ENCODE measurements around the gene MME. TPM values are rescaled to one million over a fixed set of nuclear protein-coding genes. Genes with fewer than 3 reads are reported as not detected.

Gene MME
- total and polyA plus RNA-seq, 4 donors: 4.1 to 20.7 (median 9.5) TPM

- H3K9ac ChIP-seq (ENCODE audit: low read depth in 1 of 2, low read length in 2 of 2): no peak overlapping the region
- H3K4me1 ChIP-seq (ENCODE audit: control insufficient read depth in 4 of 4, insufficient read depth in 4 of 4, low read length in 3 of 4): peaks cover 0 to 3% (median 0%) of the 10 kb centered on the region in 4 donors
- H3K27me3 ChIP-seq (ENCODE audit: control insufficient read depth in 4 of 4, insufficient read depth in 4 of 4, low read length in 3 of 4): no peaks in the 10 kb centered on the region
- no peak for DNase-seq (ENCODE audit: low spot score)
- H3K27ac ChIP-seq (ENCODE audit: low read depth in 1 of 2, low read length in 2 of 2): no peak overlapping the region
- WGBS: 91% methylated on average over 4 of the region's 4 CpGs
- peaks cover 0 to 2% (median 1%) of the 10 kb centered on the region in 4 donors for H3K36me3 ChIP-seq (ENCODE audit: control insufficient read depth in 4 of 4, insufficient read depth in 3 of 4, low read depth in 1 of 4, low read length in 3 of 4)
- TF ChIP-seq ZBTB33 (IDR thresholded peaks at IDR 0.05) (no peak), RXRA (IDR thresholded peaks at IDR 0.05) (no peak), HNF4G (IDR thresholded peaks at IDR 0.05) (no peak), FOXA1 (IDR thresholded peaks at IDR 0.05) (no peak), GABPA (IDR thresholded peaks at IDR 0.05 in 1 of 2, conservative IDR thresholded peaks at IDR 0.05 in 1 of 2) (no peak), ATF3 (IDR thresholded peaks at IDR 0.05) (no peak), EGR1 (IDR thresholded peaks at IDR 0.05; ENCODE audit: low read depth in 2 of 2) (no peak), JUND (IDR thresholded peaks at IDR 0.05) (no peak), FOXA2 (IDR thresholded peaks at IDR 0.05) (no peak), MAX (IDR thresholded peaks at IDR 0.05) (no peak)
- no peaks in the 10 kb centered on the region for H3K9me3 ChIP-seq (ENCODE audit: control insufficient read depth in 4 of 4, low read length in 3 of 4)
- H3K4me3 ChIP-seq (ENCODE audit: low read depth in 1 of 3, low read length in 3 of 3): no peak overlapping the region
These were observed 16.3 kb downstream of the MME start for GRCh38 chr3:155096303-155097008.

GRCh38 chr3:155097009-155097349 is 16.9 kb downstream of the MME start:
- H3K27me3 ChIP-seq (ENCODE audit: control insufficient read depth in 4 of 4, insufficient read depth in 4 of 4, low read length in 3 of 4): no peaks in the 10 kb centered on the region
- H3K4me3 ChIP-seq (ENCODE audit: low read depth in 1 of 3, low read length in 3 of 3): no peak overlapping the region
- H3K36me3 ChIP-seq (ENCODE audit: control insufficient read depth in 4 of 4, insufficient read depth in 3 of 4, low read depth in 1 of 4, low read length in 3 of 4): peaks cover 0 to 2% (median 1%) of the 10 kb centered on the region in 4 donors
- TF ChIP-seq ATF3 (IDR thresholded peaks at IDR 0.05): no peak
- TF ChIP-seq NR2F2 (IDR thresholded peaks at IDR 0.05): no peak
- TF ChIP-seq JUND (IDR thresholded peaks at IDR 0.05): no peak
- no peak for TF ChIP-seq GABPA (IDR thresholded peaks at IDR 0.05 in 1 of 2, conservative IDR thresholded peaks at IDR 0.05 in 1 of 2)
- TF ChIP-seq EGR1 (IDR thresholded peaks at IDR 0.05; ENCODE audit: low read depth in 2 of 2): no peak
- TF ChIP-seq MAX (IDR thresholded peaks at IDR 0.05): no peak
- TF ChIP-seq HNF4A (conservative IDR thresholded peaks at IDR 0.05): no peak
- WGBS: 93% methylated on average over 2 of the region's 2 CpGs
- DNase-seq (ENCODE audit: low spot score): no peak
- H3K27ac ChIP-seq (ENCODE audit: low read depth in 1 of 2, low read length in 2 of 2): no peak overlapping the region
- peaks cover 0 to 3% (median 0%) of the 10 kb centered on the region in 4 donors for H3K4me1 ChIP-seq (ENCODE audit: control insufficient read depth in 4 of 4, insufficient read depth in 4 of 4, low read length in 3 of 4)
- H3K9ac ChIP-seq (ENCODE audit: low read depth in 1 of 2, low read length in 2 of 2): no peak overlapping the region
- no peaks in the 10 kb centered on the region for H3K9me3 ChIP-seq (ENCODE audit: control insufficient read depth in 4 of 4, low read length in 3 of 4)

GRCh38 chr3:155101398-155101797 is 21.3 kb downstream of the MME start:
- Histone ChIP-seq H3K9me3 (ENCODE audit: control insufficient read depth in 4 of 4, low read length in 3 of 4) (no peaks in the 10 kb centered on the region), H3K27me3 (ENCODE audit: control insufficient read depth in 4 of 4, insufficient read depth in 4 of 4, low read length in 3 of 4) (no peaks in the 10 kb centered on the region), H3K4me3 (ENCODE audit: low read depth in 1 of 3, low read length in 3 of 3) (no peak overlapping the region), H3K27ac (ENCODE audit: low read depth in 1 of 2, low read length in 2 of 2) (no peak overlapping the region), H3K9ac (ENCODE audit: low read depth in 1 of 2, low read length in 2 of 2) (no peak overlapping the region), H3K4me1 (ENCODE audit: control insufficient read depth in 4 of 4, insufficient read depth in 4 of 4, low read length in 3 of 4) (no peaks in the 10 kb centered on the region), H3K36me3 (ENCODE audit: control insufficient read depth in 4 of 4, insufficient read depth in 3 of 4, low read depth in 1 of 4, low read length in 3 of 4) (peaks cover 0 to 3% (median 1%) of the 10 kb centered on the region in 4 donors)
- WGBS: 81% methylated on average over 2 of the region's 2 CpGs
- no peak for DNase-seq (ENCODE audit: low spot score)
- TF ChIP-seq MAX (IDR thresholded peaks at IDR 0.05): no peak
- no peak for TF ChIP-seq JUND (IDR thresholded peaks at IDR 0.05)
- no peak for TF ChIP-seq REST (IDR thresholded peaks at IDR 0.05)
- TF ChIP-seq SP1 (IDR thresholded peaks at IDR 0.05): no peak
- TF ChIP-seq YY1 (IDR thresholded peaks at IDR 0.05): no peak
- no peak for TF ChIP-seq ZBTB33 (IDR thresholded peaks at IDR 0.05)
- no peak for TF ChIP-seq EGR1 (IDR thresholded peaks at IDR 0.05; ENCODE audit: low read depth in 2 of 2)
- TF ChIP-seq NR2F2 (IDR thresholded peaks at IDR 0.05): no peak
- no peak for TF ChIP-seq HNF4G (IDR thresholded peaks at IDR 0.05)
- TF ChIP-seq RXRA (IDR thresholded peaks at IDR 0.05): no peak

All from liver (tissue), 9 donors.